IPS-NIHi7 (cell line): ENCODE data around the gene KLF6.

Experiments
- DNase-seq: peaks from one replicate; pipeline ENCODE4 v3.0.0; 2012; ENCODE audit warnings: mixed read lengths; ENCODE audit errors: extremely low spot score

Gene KLF6

DNA sequence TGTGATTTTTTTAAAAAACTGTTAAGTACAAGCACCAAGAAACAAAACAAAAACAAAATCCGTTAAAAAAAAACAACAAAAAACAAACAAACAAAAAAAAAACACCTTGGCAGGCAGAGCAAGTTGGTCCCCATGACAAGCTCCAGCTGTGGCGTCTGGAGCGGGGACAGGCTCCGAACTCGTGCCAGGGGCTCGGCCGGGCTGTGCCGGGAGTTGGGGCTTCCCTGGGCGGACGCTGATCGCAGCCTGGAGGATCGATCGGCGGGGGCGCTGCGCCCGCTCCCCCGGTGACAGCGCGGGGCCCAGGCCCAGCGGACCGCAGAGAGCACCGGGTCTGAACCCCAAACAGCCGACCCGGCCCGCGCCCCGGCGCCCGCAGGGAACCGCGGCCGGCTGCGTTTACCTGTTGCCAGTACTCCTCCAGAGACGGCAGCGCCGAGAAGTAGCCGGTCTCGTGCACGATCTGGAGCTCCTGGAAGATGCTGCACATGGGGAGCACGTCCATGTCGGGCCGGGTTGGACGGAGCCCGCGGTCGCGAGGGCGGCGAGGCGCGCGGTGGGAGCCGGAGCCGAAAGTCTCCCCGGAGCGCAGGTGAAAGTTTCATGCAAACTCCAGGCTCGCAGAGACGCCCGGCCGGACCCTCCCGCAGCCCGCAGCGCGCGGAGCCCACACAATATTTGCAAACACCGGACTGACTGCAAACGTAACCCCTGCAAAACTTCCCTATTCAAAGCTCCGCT lies at the start of gene KLF6:
TSS of gene KLF6 (minus strand) at position 700 of the 741 bp plus-strand sequence. CDS start at position 505, 195 bp downstream.
- no peak for DNase-seq

DNA sequence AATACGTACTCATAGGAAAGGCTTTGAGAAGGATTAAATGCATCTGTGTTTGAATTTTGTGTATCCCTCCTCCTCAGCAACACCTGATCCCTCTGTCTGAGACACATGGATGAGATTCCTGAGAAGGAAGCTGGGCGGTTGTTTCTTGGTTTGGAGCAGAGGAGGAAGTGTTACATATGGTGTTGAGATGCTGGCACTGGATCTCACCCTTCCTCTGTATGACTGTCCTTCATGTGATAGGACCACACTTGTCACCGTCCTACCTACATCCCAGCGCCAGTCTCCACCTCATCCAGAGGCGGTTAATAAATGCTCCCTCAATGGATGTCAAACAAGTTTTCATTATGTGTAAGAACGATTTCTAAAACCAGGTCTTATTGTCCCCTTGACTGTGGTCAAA lies 49.4 kb upstream of the KLF6 start:
- no peak for DNase-seq

DNA sequence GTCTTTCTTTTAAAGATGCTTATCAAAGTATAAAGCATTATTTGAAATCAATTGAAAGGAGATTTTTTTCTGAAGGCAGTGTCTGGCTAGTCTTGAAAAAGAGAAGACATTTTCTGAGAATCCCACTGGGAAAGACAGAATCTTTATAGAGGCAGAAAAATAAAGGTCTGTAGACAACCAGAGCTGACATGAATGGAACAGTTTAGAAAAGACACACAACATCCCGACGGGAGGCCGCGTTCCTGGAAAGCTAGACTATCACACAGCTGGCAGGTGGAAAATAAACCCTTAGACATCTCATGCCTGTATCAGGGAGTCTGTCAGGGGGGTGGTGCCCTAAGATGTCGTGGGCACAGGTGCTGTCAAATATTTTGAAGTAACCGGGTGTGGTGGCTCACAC lies 48.0 kb upstream of the KLF6 start:
- no peak for DNase-seq

DNA sequence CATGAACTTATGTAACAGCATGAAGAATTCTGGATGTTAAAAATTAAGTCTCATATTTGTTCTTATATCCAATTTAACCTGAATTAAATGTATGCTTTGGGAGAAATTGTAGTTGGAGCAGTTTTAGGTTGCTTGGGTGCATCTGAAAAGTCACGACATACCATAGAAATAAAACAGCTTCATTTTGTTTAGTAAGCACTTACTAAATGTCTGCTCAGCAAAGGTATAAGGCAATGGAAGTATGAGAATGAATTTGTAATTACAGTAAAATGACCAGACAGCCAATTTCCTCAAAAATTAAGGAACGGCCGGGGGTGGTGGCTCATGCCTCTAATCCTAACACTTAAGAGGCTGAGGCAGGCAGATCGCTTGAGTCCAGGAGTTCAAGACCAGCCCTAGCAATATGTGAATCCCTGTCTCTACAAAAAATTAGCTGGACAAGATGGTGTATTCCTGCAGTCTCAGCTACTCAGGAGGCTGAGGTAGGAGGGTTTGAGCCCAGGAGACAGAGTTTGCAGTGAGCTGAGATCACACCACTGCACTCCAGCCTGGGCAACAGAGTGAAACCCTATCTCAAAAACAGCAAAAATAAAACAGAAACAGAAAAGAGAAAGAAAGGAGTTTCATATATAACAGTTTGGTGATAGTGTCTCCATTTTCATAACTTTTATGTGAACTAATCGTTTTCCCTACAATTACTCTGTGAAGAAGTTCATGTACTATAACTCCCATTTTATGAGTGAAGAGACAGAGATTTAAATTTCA lies 47.2 kb upstream of the KLF6 start:
- DNase-seq: no peak

DNA sequence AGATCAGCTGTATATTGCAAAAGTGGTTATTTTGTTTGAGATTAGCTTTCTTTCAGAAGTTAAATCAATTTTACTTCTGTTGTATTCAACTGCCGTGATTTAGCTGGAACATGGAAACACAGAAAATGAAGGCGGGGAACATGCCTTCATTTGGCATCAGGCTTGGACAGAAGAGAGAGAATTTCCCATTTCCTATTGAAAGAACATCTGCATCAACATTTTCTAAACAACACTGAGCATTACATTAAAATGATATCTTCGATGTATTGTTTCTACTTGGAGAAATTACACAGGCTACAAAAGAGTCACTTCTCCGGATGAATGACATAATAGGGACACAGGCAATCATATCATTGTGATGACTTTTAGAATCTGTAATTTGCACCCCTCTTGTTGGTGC lies 46.6 kb upstream of the KLF6 start:
- no peak for DNase-seq

DNA sequence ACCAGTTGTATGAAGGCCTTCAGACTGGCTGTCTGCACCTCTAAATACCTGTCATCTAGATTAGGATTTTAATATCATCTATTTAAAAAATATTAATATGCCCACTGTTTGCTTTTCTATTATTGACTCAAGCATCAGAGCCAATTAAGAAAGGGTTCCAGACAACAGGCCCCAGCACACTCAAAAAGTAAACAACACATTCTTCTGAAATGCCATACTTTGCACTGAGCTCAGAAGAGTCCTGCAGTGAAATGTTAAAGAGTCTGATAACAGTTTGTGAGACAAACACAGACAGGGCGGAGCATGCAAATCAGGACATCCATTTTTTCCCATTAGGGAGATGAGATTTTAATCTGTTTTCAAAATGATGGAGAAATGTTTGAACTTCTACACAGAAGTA lies 45.9 kb upstream of the KLF6 start:
- no peak for DNase-seq

DNA sequence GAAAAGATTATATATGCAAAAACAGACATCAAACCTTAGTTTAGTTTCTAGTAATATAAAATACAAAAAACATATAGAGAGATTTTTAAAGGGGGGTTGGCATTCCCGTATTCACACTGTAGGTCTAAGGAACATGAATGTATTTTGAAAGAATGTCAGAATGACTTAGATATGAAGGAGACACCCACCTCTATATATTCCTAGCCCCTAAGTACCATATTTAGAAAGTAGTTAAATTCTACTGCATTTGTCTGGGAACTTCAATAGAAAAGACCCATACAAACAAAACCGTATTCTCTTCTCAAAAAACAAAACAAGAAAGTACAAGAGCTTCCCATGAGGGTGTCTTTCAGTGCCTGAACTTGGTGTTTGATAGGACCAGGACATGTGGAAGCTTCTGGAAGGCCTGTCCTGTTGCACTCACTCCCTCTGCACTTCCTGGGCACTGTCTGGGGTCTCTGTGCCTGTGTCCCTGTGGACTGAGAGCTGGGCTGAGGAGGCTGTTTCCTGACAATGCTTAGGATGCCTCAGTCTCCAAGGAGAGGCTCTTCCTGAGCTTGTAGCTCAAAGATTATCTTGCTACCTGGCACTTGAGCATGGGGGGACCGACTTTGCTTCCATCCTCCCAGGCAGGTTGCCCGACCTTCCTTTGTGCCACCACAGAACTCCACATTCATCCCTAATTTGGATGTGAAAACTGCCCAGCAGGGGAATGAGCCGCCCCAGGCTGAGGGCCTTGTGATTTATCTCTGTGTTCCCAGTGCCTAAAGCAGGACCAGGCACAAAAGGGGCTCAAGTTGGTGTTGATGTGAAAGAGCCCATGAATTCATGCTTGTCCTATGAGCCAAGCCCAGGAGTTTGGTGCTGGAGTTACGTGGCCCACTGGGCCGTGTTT lies 44.4 kb upstream of the KLF6 start:
- DNase-seq: peak; percentile 54

DNA sequence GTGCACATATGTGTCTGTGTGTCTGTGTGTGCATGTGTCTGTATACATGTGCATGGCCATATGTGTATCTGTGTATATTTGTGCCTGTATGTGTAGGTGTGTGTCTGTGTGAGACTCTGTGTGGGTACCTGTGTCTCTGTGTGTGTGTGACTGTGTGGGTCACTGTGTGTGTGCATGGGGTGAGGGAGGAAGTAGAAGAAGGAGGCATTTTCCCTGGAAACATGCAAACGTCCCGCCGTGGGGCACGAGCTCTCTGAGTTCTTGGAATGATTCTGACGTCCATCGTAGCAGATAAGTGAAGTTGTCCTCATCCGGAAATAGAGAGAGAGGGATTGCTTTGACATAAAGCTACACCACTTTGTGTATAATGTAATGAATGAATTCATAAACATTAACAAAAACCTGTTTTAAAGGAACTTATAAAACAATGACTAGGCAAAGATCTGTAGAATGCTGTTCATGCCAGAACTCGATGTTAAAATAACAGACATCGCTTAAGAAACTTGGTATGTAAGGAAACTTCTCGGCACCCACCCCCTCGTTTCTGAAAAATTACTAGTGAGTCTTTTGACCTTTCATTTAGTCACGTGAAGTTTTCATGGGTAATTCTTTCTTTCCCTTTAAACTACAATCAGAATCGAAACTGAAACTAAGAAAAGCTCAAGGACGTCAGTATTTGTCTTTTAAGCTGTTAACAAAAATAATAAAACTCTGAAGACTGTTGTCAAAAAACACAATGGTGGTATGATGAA lies 43.6 kb upstream of the KLF6 start:
- no peak for DNase-seq

DNA sequence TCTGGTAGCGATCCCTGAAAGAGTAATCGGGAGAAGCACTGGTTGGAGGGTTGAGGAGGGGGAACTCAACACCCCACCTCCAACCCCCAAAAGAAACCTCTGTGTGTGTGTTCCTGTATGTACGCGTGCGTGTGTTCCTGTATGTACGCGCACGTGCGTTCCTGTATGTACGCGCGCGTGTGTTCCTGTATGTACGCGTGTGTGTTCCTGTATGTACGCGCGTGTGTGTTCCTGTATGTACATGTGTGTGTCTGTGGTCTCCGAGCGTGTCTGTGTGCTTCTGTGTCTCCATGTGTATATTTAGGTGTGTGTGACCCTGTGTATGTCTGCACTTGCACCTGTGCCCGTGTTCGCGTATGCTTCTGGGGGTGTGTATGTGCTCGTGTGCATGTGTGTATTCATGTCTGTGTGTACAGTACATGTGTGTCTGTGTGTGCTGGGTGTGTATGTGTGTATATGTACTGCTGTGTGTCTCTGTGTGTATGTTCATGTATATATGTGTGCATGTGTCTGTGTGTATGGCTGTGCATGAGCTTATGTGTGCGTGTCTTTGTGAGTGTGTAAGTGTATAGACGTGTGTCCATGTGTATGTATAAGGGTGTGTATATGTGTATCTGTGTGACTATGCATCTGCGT lies 42.9 kb upstream of the KLF6 start:
- DNase-seq: no peak

DNA sequence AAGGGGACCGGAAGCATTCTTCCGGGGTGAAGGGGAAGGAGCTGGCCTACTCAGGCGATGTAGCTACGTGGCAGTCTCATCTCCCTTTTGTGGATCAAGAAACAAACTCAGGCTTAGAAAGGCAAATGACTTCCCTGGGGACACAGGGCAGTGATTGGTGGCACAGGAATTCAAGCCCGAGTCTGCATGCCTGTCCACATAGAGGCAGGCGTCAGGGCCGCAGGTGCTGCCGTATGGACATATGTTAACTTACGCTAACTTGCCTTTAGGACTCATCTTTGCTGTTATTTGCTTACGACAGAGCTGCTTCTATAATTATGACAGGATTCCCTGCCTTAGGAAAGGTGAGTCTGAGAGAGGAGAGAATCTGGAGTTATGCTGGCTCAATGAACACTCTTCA lies 42.3 kb upstream of the KLF6 start:
- DNase-seq: no peak

DNA sequence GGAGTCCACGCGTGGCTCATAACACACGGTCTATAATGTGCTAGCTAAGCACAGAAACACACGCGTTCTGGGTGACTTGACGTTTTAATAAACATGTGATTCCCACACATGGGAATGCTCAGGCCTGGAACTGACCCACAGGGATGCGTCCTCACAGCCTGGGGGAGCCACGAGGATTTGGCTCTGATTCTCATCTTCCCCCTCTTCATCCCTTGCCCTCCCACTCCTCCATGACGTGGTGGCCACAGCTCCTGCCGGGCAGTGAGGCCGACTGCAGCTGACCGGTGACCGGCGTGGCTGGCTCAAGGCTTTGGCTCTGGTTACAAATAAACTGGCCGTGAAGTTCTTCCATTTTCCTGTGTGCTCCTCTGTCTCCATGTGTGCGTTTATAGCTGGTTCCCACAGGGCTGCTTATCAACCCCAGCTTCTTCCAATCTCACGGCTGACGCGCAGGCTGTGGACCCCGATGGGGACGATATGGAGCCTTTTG lies 40.9 kb upstream of the KLF6 start:
- no peak for DNase-seq

DNA sequence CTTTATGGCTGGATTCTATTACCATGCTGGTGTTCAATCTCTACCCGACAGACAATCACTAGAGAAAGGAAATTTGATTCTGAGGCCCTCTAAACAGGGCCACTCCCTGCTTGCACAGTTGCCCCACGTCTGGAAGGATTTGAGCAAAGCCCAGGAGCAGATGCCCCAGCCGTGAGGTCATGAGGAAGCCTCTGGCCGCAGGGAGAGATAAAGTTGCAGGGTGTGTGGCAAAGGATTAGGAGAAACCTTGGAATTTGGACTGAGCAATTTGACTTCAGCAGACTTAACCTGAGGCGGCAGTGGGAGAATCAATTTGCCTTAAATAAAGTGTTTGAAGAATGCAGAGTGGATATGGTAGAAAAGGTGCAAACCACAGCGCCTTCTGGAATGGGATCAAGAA lies 40.2 kb upstream of the KLF6 start:
- peak; percentile 38 for DNase-seq

DNA sequence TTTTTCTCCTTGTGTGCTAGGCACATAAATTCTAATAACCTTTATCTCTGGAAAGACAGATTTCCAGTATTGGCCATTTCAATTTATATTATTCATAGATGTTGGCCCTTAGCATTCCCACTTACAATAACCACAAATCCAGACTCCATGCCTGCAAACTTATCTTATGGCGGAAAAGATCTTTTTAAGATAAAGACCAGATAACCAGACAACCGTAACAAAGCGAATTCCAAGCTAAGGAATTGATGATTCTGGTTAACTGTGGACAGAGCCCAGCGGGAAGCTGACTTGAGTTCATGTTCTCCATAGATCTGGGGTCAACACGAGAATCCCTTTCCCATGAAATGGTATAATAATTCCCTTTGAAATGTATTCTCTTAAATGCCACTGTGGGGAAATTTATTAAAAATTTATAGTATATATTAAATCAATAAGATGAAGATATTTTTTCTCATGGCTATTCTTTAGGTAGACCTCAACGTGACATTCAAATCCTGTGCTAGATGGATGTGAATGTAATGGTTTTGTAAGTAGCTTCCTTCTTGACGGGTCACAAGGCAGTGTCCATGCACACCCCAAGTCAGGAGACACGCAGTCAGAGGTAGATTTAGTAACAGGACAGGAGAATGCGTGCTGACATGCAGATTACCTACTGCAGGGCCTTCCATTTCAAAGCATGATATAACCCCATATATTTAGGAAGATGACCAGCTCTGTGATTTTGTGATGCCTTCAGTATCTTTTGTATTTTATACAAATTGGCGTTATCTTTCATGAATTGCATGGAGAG lies 37.7 kb upstream of the KLF6 start:
- no peak for DNase-seq

DNA sequence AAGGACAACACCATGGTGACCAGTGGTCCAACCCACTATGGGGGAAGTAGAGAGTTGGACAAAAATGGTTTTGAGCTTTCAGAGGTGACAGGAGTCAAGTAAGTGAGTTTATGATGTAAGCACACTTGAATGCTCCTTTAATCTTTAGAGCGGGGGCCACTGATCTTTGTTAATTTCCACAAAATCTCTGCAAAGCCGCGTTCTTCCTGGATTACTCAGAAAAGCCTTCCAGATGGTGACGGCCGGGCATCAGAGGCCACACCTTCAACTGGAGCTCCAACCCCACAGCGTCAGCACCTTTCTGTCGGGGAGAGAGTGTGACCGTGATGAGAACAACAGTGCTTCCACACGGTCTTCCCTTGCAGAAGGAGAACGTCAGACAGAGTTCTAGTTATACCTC lies 35.2 kb upstream of the KLF6 start:
- DNase-seq: no peak

DNA sequence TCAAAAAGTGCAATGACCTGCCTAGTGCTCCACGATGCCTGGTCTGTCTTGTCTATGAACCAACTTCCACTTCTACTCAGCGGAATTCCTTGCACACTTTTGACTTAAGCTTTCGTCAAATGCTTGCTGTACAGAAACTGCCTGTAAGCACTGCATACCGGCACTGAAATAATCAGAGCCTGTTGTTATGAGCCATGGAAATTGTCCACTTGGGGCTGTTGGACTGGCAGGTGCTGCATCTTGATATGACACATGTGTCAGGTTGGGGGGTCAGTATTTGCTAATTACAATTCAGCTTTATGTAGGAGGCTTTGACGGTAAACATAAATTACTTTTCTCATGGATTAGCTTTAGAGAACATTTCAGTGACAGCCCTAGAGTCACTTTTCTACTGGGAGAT lies 32.0 kb upstream of the KLF6 start:
- DNase-seq: no peak

DNA sequence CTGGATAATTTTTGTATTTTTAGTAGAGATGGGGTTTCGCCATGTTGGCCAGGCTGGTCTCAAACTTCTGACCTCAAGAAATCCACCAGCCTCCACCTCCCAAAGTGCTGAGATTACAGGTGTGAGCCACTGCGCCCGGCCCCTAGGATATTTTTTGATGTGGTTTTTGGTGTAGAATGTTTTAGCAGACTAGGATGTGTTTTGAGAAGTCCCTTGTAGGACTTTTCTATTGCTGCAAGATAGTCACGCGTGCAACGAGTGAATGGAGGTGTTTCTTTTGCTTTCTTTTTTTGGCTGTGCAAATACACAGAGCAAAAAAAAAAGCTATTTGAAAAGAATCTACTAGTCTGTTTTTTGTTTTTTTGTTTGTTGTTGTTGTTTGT lies 29.8 kb upstream of the KLF6 start:
- no peak for DNase-seq

DNA sequence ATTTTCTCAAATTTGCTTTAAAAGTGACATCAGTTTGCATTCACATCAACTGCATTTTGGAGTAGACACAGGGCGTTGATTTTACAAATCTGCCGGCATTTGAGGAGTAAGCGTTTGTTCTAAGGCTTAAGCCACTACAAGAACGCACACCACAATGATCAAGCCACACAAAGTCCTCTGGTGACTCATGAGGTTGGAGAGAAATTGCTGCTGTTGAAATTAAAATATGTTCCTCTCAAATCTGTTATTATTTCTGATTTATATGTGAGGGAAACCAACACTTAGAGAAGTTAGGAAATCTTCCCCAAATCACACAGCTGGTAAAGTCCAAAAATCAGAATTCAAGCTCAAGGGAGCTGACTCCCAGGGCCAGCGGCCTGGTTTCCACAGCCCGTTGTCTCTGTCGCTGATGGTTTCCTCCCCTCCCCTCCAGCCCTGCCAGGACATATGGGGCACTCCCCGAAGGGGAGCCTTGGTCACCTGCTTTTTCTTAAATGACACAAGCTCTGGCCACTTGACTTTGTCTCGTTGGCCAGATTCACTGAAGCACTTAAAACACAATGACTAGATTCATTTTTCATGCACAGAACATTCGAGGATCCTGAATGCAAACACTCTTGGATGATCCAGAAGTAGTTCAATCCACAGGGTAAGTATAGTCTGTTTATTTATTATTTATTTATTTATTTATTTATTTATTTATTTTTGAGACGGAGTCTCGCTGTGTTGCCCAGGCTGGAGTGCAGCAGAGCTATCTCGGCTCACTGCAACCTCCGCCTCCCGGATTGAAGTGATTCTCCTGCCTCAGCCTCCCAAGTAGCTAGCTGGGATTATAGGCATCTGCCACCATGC lies 29.2 kb upstream of the KLF6 start:
- no peak for DNase-seq

DNA sequence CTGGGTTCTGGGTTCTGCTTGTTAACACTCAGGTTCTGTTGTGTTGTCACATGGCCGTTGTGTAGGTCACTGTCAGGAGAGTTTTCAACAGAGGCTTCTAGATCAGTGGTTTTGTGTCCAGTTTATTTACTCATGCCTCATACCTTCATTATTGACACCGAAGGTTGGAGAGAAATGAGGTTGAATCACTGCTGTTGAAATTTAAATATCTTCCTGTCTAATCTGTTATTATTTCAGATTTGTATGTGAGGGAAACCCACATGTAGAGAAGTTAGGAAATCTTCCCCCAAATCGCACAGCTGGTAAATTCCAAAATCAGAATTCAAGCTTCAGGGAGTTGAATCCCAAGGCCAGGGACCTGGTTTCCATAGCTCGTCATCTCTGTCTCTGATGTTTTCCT lies 28.3 kb upstream of the KLF6 start:
- no peak for DNase-seq

DNA sequence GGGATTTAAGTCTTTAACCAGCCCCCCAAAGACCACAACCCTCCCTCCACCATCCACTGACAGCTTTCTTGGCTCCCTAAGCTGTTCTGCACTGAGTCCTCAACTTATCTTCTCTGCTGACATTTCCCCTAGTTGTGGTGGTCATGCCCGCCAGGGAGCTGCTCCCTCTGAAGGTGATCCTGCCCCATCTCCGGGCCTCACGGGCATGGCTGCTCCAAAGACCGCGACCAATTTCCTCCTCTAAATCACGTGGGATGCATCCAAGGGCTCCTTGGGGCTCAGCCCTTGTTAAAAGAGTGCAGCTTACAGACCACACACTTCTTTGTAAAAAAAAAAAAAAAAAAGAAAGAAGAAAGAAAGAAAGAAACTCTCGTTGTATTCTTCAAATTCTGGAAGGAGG lies 27.1 kb upstream of the KLF6 start:
- DNase-seq: no peak
